ENCODE data around the gene ADCK2.
"Not testable (repeated sequence)": the region's sequence is repeated elsewhere in the genome, so short reads cannot be mapped to it uniquely, and the experiment has no call there.

Gene ADCK2, protein sequence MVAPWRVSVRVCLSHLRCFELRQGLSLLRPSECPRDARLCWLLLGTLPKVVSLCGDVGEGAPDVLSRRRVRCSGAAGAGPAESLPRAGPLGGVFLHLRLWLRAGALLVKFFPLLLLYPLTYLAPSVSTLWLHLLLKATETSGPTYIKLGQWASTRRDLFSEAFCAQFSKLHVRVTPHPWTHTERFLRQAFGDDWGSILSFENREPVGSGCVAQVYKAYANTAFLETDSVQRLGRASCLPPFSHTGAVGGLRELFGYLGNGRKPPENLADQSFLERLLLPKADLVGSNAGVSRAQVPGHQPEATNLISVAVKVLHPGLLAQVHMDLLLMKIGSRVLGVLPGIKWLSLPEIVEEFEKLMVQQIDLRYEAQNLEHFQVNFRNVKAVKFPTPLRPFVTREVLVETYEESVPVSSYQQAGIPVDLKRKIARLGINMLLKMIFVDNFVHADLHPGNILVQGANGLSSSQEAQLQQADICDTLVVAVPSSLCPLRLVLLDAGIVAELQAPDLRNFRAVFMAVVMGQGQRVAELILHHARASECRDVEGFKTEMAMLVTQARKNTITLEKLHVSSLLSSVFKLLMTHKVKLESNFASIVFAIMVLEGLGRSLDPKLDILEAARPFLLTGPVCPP

DNA sequence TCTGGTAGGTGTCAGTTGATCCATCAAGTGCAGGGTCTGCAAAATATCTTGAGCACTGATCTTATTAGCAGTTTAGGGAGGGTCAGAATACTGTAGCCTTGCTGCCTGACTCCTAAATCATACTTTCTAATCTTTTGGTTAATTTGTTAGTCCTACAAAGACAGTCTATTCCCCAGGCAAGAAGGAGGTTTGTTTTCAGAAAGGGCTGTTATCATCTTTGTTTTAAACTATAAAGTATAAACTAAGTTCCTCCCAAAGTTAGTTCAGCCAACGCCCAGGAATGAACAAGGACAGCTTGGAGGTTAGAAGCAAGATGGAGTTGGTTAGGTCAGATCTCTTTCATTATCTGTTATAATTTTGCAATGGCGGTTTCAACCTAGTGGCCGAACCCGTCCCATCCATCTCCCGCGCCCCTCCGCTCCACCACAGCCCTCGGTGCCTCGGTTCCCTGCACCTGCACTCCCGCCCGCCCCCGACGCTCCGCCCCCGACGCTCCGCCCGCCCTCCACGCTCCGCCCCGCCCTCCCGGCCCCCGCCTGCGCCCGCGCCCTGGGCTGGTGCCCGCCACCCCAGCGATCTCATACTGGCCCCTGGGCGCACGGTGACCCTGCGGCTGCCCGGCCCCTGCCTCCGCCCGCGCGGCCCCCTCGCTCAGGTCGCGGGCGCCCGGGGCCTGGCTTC, at the start of gene ADCK2:
TSS of gene ADCK2 (plus strand) at position 564 of the 681 bp plus-strand sequence. CDS start 386 bp downstream, outside the sequence.
- DNase-seq (ENCODE audit: low read depth) = peak; percentile 42

- no peak for DNase-seq (ENCODE audit: low read depth)
Observed at GRCh38 chr7:140623980-140624379, 48.8 kb upstream of the ADCK2 start.

- no peak for DNase-seq (ENCODE audit: low read depth)
Observed at GRCh38 chr7:140624392-140625191, 48.2 kb upstream of the ADCK2 start.

GRCh38 chr7:140625192-140625558, 47.6 kb upstream of the ADCK2 start:
- not testable (repeated sequence) for DNase-seq (ENCODE audit: low read depth)

DNA sequence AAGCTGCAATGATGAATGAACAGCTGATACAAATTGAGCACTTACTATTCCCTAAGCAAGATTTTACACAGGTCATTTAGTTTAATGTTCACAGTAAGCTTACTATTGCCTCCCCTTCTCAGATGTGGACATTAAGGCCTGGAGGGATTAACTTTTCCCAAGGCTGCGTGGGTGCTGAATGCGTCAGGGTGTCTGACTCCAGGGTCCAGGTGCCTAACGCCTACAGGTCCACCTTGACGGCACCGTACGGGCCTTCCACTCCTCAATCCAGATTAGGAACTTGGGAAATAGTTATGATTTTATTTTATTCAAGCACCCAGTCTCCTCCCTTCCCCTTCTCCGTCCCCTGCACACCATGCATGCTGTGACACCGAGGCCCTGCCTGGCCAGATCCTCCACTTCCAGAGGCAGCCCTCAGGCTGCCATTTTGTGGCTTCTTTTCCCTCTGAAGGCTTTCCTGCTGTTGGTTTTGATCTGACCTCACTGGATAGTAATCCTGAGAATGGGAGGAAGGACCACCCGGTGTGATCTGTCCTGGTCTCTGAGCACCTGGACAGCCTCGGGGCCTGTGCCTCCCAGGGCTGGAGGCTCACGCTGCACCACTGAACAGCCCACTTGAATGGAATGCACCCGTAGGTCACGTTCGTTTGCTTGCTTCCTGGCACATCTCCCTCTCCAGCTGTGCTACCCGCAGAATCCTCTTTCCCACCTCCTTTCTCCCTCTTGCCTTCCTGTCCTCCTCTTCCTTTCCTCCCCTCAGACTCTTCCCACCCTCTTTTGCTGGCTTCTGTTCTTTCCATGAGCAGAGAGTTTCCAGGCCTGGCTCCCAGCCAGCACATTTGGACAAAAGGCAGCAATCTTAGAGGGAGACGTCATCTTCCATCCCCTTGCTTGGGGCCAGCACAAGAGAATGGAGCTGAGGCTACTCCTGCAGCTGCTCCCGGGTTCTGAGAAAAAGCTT, 46.6 kb upstream of the ADCK2 start:
- no peak for DNase-seq (ENCODE audit: low read depth)

- DNase-seq (ENCODE audit: low read depth) = no peak
Observed at GRCh38 chr7:140631021-140631420, 41.7 kb upstream of the ADCK2 start.

GRCh38 chr7:140631602-140632001, 41.1 kb upstream of the ADCK2 start:
- DNase-seq (ENCODE audit: low read depth) = no peak

DNA sequence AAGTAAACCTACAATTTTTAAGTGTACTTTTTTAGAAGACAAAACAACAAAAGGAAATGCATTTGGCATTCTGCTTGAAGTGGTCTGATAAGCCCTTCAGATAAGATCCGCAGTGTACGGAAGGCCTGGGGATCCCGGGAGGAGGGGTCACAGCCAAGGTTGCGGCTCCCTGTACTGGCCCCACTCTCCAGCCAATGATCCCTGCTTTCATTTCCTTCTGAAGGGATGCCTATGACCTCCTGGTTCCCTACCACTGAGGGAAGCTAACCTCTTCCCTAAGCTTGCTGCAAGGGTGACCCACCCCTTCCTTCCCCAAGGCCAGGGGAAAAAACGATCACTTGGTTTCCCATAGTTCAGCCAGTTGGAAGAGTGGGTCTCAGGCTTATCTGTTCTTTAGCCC, 37.4 kb upstream of the ADCK2 start:
- DNase-seq (ENCODE audit: low read depth) = no peak

DNA sequence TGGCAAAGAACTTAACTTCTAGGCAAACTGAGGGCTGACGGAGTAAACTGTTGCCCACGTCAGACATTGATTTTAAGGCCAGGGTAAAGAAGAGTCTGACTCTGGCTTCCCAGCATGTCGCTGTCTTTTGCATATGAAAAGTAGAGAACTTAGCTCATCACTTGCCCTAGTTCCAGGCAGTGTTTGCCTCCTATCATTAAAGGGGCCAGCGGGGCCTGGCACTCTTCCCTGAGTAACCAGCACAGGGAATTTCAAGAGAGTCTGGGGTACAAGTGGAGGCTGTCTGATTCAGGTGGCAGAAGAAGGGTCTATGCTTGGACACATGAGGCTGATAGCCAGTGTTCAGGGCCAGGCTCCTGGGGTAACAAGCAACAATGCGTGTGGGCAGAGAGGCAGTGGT, 36.9 kb upstream of the ADCK2 start:
- no peak for DNase-seq (ENCODE audit: low read depth)

DNA sequence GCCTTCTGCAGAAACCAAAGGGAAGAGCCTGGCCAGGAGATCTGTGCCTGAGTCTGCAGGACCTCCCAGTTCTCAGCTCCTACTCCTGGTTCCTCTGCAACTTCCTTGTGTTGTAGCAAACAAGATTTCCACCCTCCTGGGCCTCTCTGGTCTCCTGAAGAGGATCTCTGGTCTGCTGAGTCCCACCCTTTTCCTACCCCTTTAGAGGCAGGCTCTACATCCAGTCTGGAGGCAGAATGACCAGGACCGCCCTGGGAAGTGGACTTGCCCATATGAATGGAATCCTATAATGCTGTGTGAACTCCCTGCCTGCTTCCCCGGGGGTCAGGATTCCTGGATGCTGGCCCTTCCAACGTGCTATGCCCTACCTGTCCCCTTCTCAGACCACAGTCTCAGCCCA, 35.3 kb upstream of the ADCK2 start:
- no peak for DNase-seq (ENCODE audit: low read depth)

- DNase-seq (ENCODE audit: low read depth) = no peak
Observed at GRCh38 chr7:140638173-140638791, 34.5 kb upstream of the ADCK2 start.

DNA sequence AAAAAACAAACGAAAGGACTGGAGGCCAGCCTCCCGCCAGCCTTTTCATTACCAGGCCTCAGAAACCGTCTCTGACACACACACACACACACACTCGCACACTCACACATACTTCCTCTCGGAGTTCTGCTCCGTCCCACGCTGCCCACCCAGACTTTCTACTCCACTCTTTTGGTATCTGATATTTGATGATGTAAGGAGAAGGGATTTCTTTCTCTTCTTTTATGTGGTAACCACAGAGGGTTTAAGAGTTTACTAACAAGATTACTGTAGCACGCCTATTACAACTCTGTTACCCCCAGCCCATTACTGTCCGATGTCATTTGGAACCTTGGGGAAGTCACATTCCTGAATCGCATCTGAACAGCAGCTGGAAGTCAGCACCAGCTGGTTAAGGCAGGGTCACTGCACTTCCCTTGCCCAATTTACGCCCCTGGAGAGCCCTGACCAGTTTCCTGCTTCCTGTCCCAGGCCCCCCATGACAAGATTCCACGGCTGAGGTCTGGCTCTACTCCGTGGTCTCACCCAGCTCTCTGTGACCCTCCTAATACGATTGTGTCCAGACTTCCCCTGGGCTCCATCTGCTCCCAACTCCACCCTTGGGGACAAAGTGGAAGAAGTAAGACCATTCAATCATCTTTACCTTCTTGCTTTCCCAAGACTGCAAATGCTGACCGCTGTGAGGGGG, 33.2 kb upstream of the ADCK2 start:
- no peak for DNase-seq (ENCODE audit: low read depth)

- no peak for DNase-seq (ENCODE audit: low read depth)
Observed at GRCh38 chr7:140640060-140640637, 32.6 kb upstream of the ADCK2 start.

GRCh38 chr7:140640727-140641523, 31.8 kb upstream of the ADCK2 start, which contains the start of gene DENND2A:
TSS of gene DENND2A (minus strand) at chr7:140640813. CDS start at chr7:140602397, 38,416 bp downstream.
- DNase-seq (ENCODE audit: low read depth) = no peak

- DNase-seq (ENCODE audit: low read depth) = no peak
Observed at GRCh38 chr7:140641524-140642195, 31.1 kb upstream of the ADCK2 start.

DNA sequence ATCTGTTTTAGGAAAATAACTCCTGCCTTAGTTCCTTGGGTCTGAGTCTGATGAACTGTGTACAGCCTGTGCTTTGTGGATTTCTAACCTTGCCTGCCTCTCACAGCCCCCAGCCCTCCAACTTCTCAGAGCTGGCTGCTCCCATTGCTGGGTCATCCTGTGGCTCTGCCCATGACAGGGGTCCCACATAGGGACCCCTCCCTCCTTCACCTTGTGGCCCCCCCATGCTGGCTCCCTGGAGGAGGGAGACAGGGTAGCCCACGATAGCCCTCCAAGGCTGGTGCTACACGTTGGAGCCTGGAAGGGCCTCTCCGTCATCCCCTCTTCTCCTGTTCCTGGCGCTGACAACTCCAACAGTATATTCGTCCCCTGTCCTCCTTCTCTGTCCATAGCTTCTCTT, 29.3 kb upstream of the ADCK2 start:
- DNase-seq (ENCODE audit: low read depth) = no peak

DNA sequence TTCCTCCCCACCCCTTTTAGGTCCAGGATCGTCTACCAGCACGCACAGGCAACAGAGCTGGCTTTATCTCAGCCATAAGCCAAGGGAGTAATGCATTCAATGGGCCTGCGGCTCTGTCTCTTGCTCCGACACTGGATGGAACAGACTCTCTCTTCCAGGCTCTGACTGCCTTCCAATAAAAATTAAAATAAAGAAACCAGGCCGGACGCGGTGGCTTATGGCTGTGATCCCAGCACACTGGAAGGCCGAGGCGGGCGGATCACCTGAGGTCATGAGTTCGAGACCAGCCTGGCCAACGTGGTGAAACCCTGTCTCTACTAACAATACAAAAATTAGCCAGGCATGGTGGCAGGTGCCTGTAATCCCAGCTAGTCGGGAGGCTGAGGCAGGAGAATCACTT, 28.0 kb upstream of the ADCK2 start:
- not testable (repeated sequence) for DNase-seq (ENCODE audit: low read depth)
